ENCODE measurements around the gene RAPGEF4.

DNA sequence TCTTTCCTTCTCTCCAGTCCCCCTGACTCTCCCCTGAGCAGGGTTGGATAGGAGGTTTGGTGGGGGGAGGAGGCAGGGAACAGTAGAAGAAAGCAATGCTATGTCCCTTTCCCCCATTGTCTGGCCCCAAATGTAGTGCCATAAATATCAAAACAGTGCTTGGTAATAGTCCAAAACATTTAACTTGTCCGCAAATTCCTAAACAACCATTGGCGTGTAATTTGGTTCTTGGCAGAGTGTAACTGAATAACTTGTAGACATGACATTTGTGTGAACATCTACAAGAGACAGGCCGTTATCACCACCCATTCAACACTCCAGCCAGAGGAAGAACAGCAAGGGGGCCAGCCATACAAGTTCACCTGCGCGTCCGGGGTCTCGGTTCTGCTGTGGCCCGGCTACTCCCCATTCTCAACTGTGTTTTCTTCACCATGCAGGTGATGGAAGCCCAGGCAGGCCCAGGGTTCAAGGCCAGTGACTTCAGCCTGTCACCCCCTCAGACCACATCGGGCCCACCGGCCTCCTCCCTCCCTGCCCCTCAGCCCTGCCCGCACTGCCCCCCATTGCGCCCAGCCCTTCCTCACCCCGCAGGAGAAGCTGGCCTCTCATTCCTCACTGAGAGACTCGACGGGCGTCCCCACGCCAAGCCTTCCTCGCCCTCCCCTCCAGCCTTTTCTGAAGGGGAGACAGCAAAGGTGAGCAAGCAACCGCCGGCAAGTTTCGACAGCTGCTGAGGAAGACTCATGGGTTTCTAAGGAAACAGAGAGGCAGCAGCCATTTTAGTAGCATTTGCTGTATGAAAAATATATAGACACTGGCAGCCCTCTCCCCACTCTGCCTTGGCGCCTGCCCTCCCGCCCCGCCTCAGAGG is 699 bp upstream of the RAPGEF4 start:
- TF ChIP-seq, protein P1, sequence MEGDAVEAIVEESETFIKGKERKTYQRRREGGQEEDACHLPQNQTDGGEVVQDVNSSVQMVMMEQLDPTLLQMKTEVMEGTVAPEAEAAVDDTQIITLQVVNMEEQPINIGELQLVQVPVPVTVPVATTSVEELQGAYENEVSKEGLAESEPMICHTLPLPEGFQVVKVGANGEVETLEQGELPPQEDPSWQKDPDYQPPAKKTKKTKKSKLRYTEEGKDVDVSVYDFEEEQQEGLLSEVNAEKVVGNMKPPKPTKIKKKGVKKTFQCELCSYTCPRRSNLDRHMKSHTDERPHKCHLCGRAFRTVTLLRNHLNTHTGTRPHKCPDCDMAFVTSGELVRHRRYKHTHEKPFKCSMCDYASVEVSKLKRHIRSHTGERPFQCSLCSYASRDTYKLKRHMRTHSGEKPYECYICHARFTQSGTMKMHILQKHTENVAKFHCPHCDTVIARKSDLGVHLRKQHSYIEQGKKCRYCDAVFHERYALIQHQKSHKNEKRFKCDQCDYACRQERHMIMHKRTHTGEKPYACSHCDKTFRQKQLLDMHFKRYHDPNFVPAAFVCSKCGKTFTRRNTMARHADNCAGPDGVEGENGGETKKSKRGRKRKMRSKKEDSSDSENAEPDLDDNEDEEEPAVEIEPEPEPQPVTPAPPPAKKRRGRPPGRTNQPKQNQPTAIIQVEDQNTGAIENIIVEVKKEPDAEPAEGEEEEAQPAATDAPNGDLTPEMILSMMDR (conservative IDR thresholded peaks at IDR 0.05; ENCODE audit: low read depth, low read length): no peak
- TF ChIP-seq POLR2A (IDR thresholded peaks at IDR 0.05; ENCODE audit: low read depth, low read length) (no peak), MAZ (IDR thresholded peaks at IDR 0.05; ENCODE audit: borderline replicate concordance, low read depth, low read length) (no peak), CEBPB (IDR thresholded peaks at IDR 0.05; ENCODE audit: low read depth, low read length) (no peak), RAD21 (IDR thresholded peaks at IDR 0.05; ENCODE audit: low read length) (no peak), MAFK (IDR thresholded peaks at IDR 0.05; ENCODE audit: low read depth, low read length) (no peak), SMC3 (IDR thresholded peaks at IDR 0.05; ENCODE audit: low read depth, low read length) (no peak)
- TF ChIP-seq, protein P2, sequence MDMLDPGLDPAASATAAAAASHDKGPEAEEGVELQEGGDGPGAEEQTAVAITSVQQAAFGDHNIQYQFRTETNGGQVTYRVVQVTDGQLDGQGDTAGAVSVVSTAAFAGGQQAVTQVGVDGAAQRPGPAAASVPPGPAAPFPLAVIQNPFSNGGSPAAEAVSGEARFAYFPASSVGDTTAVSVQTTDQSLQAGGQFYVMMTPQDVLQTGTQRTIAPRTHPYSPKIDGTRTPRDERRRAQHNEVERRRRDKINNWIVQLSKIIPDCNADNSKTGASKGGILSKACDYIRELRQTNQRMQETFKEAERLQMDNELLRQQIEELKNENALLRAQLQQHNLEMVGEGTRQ (IDR thresholded peaks at IDR 0.05; ENCODE audit: low read depth, low read length): no peak

Data from IMR-90 (cell line).